GM18505 (cell line): ENCODE measurements around the gene STARD13.

Experiments
- ATAC-seq: cut with Tn5 transposase; IDR thresholded peaks from one replicate; pipeline ENCODE4 v1.9.1; 2021; ENCODE audit not compliant: unreplicated experiment
- POLR2A ChIP-seq: IDR thresholded peaks from 4 replicates; pipeline ENCODE4 v1.6.1; 2011; ENCODE audit warnings: borderline replicate concordance; ENCODE audit not compliant: insufficient read depth, insufficient read length; ENCODE audit errors: extremely low read depth

STARD13 gene

DNA sequence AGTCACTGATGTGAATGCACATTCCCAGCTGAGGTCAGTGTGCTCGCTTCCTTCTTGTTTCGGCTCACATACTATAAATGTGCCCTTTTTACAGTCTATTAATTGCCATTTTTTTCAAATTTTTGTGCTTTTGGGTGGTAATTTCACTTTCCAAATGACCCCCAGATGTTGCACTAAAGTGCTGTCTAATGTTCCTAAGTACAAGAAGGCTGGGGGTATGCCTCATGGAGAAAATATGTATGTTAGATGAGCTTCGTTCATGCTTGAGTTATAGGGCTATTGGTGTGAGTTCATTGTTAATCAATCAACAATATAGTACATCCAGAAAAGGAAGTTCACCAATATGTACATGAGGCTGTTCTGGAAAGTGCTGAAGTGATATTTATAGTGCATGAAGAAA, 184.7 kb downstream of the STARD13 start:
- no peak for ATAC-seq
- no peak for TF ChIP-seq POLR2A

DNA sequence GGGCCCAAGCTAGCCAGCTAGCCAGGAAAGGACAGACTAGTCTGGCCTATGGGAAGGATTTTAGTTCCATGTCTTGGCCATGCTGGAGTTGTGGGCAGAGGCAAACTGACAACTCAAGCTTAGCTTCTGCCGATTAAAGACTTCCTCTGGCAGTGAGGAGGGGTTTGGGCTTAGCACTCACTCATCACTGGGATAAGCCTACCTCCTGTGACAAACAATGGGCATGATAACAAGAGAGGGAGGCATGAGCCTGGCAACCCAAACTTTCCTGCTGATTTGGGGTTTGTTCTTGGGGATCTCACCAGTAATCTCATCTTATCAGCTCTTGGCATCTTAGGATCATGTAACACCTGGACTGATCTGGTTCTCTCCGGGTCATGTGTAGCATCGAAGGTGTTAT, 185.7 kb downstream of the STARD13 start:
- no peak for ATAC-seq
- TF ChIP-seq POLR2A, result no peak

DNA sequence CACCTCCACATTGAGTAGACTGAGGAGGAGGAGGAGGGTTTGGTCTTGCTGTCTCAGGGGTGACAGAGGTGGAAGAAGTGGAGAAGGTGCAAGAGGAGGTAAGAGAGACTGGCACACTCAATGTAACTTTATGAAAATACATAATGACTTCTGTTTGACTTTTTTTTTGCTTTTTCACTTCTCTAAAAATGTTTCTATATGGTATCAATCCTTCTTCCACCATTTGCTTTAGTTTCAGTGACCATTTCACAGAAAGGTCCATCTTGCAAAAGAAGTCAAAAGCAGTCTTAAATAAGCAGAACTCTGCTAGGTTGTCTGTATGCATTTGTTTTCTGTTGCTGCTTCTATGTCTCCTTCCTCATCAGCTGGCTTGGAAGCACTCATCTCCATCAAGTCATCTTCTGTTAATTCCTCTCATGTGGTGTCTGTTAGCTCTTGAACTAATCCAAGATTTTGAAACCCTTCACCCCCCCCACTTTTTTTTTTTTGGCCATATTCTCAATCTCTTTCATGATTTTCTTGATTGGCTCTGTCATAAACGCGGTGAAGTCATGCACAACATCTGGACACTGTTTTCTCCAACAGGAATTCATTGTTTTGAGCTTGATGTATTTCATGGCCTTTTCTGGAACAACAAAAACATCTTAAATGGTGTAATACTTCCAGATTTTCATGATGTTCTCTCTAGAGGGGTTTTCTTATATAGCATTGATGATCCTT, 188.5 kb downstream of the STARD13 start:
- ATAC-seq, result no peak
- TF ChIP-seq POLR2A, result no peak

DNA sequence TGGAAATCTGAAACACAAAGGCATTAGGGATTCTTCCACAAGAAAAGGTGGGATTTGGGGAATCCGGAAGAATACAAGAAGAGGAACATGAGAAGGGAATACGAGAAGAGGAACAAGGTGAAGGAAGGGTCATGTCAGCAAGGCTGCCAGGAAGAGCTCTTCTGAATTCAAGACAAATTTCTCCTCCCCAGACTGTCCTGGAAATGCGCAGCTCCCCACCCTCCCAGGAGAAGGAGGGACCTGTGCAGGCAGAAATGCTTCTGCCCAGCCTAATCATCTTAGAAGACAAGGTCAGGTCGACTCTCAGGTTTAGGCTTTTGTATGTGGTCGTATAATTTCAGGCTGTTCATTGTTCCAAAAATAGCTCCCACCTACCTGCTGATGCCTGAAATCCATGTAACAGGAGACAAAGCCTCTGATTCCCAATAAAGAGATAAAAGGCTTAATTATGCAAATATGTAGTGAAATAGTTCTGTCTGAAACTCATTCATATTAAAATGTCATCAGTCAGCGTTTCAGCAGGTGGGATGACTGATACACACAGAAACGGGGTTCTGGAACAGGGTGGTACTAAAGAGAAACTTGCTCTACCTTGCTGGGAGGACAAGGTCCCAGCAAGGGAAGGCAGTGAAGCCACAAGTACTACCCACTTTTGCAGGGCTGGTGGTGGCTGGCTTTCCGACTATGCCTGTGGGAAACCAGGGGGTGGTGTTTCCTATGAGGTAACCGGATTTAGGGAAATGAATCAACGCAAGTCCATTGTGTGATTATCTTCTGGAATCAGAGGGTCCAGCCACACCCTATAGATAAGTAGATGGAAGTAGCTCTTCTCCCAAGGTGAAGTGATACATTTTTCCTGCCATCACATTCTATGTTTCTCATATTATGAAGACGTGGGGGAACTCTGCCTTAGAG, 193.2 kb downstream of the STARD13 start:
- TF ChIP-seq POLR2A, result no peak
- no peak for ATAC-seq

DNA sequence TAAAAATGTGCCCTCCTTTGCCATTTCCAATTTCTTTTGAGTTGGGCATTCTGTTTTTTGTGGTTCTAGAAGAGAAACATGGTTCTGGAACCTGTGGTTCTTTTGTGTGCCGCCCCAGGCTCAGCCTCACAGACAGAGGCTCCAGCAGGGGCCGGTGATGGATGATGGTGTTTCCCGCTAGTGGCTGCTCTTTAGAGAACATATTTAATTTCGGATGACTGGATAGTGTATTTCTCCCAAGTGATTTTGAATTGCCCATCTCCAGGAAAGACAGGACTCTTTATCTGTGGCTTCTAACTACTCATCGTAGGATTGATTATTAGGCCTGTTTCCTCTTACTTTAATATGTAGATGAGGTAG, 194.2 kb downstream of the STARD13 start:
- TF ChIP-seq POLR2A, result no peak
- ATAC-seq, result no peak

DNA sequence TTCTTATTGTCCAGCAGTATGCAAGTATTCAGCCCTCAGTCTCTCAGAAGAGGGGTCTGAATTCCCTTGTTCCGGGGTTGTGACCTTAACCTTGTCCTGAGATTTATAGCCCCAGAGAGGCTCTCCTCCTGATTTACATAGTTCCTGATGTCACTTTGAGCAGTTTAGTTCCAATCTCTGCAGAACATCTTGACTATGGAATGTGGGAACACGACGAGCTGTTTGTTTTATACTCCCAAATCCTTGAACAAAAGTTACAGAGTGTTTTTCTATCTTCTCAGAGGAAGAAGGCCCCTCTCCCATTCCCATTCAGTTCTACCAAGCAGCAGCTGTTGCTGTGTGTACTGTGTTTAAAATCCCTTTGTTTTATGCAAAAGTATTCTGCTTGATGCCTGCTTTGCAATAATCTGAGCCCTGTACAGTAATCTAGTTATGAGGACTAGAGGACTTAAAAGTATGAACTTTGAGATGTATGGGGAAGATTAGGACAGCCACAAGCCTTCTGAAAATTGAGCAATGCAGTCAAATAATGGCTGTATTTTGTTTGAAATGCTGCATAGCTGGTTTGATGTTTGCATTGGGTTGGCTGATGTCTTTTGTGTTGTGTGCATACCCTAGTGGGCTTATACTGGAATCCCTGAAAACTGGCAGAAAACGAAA, 194.7 kb downstream of the STARD13 start:
- TF ChIP-seq POLR2A, result no peak
- ATAC-seq, result no peak

DNA sequence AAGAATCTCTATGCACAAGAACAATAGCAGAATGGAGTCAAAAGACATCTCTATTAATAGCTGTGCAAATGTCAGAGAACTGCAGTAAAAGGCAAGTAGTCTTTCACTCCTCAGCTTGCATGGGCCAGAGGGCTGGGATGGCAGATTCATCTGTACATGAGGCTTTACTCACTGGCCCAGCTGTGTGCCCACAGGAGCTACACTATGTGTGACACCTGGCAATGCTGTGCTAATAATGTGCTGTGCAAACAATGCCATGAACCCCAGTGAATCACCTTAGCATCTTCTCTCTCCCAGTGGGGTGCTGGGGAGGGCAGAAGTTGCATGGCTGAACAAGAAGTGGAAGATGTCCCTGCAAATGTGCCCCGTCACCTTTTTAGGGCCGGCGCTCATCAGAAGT, 196.2 kb downstream of the STARD13 start:
- ATAC-seq, result no peak
- no peak for TF ChIP-seq POLR2A

DNA sequence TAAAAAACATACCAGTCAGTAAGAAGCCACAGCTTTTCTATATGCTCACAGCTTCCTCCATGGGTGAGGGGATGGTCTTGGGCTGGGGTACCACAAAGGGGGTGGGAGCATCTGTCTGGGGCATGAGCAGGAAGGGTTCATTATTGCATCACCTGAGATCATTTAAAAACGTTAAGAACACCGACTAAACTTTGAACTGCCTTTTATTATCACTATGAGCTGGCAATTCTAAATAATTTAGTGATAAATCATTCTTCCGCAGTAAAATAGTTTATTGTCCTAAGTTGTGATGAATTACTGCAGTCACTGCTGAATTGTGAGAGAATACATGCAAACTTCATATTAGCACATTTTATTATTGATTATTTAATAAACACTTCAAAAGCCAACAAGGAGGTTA, 197.8 kb downstream of the STARD13 start:
- TF ChIP-seq POLR2A, result no peak
- ATAC-seq, result no peak

DNA sequence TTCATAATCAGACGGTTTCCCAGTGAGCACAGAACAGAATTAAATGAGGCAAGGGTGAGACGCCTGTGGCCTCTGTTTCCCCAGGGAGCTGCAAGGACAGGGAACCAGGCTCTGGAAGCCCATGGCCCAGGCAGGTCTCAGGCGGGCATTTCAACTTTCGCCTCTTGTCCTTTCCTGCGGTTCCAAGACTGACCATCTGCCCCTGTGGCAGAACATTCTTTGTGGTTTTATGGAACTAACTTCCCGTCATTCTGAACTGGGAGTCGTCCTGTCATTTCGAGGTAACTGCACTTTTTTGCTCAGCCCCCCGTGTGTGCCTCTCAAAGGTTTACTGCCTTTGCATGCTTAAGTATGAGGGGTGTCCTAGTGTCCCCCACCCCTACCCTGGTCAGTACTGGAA, 198.5 kb downstream of the STARD13 start:
- no peak for TF ChIP-seq POLR2A
- ATAC-seq, result no peak

DNA sequence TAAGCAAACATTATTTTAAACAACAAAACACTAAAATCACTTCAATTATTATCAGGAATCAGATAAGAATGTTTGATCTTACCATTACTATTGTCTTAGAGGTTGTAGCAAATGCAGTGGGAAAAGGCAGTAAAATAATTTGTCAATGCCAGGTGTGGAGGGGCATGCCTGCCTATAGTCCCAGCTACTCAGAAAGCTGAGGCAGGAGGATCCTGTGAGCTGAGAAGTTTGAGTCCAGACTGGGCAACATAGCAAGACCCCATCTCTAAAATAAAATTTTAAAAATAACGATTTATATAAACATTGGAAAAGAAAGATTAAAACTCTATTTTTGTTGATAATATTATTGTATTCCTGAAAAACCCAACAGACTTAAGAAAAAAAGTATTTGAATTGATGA, 202.5 kb downstream of the STARD13 start:
- no peak for ATAC-seq
- TF ChIP-seq POLR2A, result no peak

DNA sequence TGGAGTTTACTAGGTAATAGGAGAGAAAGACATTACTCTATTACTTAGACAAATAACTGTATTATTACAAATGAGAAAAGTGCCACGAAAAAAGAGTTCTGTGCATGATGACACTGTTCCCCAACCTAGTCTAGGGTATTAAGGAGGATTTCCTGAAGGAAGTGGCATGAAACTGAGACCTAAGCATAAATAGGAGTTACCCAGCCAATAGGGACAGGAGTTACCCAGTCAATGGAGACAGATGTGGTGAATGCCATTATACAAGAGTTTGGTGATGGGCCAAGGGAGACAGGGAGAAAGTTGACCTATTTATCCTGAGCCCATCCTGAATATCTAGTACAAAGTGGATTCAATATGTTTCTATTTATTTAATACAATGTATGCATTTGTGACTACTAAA, 203.9 kb downstream of the STARD13 start:
- ATAC-seq, result no peak
- TF ChIP-seq POLR2A, result no peak

DNA sequence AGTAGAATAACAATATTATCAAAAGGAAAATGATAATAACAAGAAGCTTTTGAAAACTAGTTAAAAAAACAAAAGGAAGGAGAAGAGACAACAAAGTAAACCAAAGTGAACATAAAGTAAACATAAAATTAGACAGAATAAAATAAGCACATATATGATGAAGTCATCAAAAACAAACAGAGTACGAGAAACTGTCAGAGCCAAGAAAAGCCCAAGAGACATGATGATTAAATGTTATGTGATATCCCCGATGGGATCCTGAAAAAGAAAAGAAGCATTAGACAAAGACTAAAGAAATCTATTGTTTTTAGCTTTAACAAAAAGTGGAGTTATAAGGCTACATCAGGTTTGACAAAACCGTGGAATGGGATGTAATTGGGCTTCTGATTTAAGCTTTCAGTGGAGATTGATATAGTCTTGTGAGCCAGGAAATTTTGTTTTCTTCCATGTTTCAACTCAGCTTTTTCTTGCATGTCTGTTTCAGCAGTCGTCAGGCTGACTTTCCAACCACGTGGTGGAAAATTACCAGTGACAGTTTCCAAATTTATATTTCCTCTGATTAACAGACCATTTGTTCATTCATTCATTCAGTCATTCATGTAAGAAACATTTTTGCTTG, 204.5 kb downstream of the STARD13 start:
- ATAC-seq, result no peak

DNA sequence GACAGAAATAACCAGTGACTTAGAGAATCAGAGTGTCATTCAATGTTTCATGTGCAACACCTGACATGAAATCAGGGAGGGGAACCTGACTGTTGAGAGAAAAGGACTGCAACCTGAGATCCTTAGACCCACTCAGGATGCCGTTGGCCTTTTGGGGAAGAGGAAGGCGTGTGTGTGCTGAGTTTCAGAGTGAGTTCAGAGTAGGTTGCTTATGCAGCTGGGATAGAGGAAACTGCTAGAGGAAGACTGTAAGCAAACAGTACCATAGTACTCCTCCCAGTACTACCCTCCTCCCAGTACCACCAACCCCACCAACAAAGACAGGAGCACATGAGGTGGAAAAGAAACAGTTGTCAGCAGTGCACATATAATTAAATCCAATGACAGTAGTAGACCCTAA, 205.6 kb downstream of the STARD13 start:
- no peak for ATAC-seq
- no peak for TF ChIP-seq POLR2A

More for the DNA sequence above, 204.5 kb downstream of the STARD13 start:
- no peak for TF ChIP-seq POLR2A
